GM21717 (cell line): ENCODE measurements around the gene FAM200C.
A peak's percentile ranks its signal among the peaks of the same experiment; 100 is the strongest.
"Not testable (repeated sequence)": the region's sequence is repeated elsewhere in the genome, so short reads cannot be mapped to it uniquely, and the experiment has no call there.

Experiments used
- ATAC-seq: cut with Tn5 transposase; IDR thresholded peaks from one replicate; pipeline ENCODE4 v1.9.1; 2021; ENCODE audit warnings: mild to moderate bottlenecking, moderate library complexity; ENCODE audit not compliant: unreplicated experiment

Gene FAM200C

GRCh38 chr5:160399402-160400353, at the start of gene FAM200C:
TSS of gene FAM200C (minus strand) at chr5:160400054. CDS start at chr5:160395490, 4,564 bp downstream.
- ATAC-seq: peak; percentile 90

DNA sequence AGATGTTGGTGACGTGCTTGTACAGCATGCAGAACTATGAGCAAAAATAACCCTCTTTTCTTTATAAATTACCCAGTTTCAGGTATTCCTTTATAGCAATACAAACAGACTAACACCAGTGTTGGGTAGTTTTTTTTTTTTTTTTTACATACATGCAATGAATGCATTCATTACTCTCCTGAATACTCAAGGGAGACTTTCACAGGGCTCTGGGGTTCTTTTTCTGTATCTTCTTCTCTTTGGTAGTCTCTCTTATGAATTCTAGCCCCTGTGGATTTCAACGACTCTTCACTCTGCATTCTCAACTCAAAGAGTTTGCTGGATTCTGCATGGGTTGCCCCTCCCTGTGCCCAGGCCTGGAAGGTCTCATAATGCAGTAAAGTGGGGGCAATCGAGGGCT, 49.6 kb upstream of the FAM200C start:
- ATAC-seq: no peak

DNA sequence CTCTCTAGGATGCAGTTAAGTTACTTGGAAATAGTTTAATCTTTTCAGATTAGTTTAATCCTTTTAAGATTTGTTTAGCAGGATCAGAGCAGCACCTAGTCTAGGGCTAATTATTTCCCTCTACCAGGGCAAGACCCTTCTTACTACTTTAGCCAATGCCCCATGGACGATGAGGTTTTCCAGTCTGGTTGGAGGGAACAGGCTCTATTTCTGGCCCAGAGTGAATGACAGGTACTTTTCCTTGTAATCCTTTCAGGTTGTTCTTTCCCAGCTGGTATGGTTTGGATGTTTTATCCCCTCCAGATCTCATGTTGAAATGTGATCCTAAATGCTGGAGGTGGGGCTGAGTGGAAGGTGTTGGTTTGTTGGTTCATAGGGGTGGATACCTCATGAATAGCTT, 49.0 kb upstream of the FAM200C start:
- ATAC-seq: no peak

- ATAC-seq: no peak
Observed at GRCh38 chr5:160445751-160446150, 45.9 kb upstream of the FAM200C start.

- ATAC-seq: peak; percentile 40
Observed at GRCh38 chr5:160445132-160445531, 45.3 kb upstream of the FAM200C start.

GRCh38 chr5:160444407-160444806, 44.6 kb upstream of the FAM200C start:
- ATAC-seq: no peak

DNA sequence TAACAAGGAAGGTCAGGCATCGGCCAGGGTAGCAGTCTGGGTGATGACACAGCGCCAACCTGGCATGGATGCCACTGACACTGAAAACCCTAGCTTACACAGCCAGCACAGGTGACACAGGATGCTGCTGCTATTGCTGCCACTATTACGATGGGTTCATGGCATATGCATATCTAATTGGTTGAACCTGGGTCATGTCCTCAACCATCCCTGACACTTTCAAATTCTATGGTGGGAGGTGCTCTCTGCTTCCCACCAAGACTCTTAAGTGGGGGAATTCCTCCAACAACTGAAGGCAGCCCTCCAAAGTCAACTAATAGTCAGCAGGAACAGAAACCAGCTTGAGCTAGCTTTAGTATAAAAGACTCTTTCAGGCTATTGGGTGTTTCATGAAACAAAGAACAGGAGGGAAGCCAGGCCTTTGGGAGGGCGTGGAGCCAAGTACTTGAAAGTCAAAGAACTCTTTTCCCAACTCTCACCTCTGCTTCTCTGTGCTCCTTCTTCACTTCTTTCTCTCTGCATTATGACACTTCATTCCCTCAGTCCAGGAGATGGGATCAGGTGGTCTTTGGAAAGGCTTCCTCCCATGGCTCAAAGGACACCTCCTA, 43.1 kb upstream of the FAM200C start:
- ATAC-seq: peak; percentile 23

GRCh38 chr5:160441311-160441781, 41.5 kb upstream of the FAM200C start:
- no peak for ATAC-seq

- peak; percentile 67 for ATAC-seq
Observed at GRCh38 chr5:160439205-160439600, 39.3 kb upstream of the FAM200C start.

- peak; percentile 30 for ATAC-seq
Observed at GRCh38 chr5:160438316-160439204, 38.7 kb upstream of the FAM200C start.

DNA sequence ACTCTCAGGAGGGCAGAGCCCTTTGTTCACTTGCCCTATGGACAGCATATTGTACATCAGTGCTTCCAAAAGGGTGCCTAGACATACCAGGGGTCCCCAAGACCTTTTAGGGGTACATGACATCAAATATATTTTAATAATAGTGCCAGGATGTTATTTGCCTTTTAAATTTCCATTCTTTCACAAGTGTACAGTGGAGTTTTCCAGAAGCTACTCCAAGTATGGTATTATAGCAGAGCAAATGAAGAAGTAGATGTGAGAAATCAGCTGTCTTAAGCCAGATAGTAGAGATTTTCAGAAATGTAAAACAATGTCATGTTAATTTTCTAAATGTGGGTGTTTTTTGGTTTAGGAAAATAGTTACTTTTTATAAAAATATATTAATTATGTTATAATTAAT, 37.4 kb upstream of the FAM200C start:
- no peak for ATAC-seq

DNA sequence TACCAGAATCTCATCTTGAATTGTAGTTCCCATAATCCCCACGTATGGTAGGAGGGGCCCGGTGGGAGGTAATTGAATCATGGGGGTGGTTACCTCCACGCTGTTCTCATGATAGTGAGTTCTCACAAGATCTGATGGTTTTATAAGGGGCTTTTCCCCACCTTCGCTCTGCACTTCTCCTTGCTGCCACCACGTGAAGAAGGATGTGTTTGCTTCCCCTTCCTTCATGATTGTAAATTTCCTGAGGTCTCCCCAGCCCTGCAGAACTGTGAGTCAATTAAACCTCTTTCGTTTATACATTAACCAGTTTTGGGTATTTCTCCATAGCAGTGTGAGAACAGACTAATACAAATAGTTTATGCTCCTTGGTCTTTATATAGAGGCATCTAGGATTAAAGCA, 36.8 kb upstream of the FAM200C start:
- not testable (repeated sequence) for ATAC-seq

- no peak for ATAC-seq
Observed at GRCh38 chr5:160436017-160436416, 36.2 kb upstream of the FAM200C start.

DNA sequence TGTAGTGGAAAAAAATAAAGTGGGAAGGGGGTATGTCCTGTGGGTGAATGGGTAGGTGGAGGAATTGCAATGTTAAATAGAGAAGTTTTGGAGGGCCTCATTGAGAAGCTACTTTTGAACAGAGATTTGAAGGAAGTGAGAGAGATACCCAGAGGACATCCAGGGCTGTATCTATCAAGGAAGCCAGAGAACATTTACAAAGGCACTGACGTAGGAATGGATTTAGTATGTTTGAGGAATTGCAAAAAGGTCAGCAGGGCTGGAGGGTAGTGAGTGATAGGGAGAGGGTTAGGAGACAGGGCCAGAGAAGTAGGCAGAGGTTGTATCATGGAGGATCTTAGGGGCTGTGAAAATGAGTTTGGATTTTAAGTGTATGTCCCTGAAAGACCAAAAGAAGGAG, 35.7 kb upstream of the FAM200C start:
- no peak for ATAC-seq

- peak; percentile 79 for ATAC-seq
Observed at GRCh38 chr5:160434022-160434531, 34.2 kb upstream of the FAM200C start.

- no peak for ATAC-seq
Observed at GRCh38 chr5:160432787-160433186, 32.9 kb upstream of the FAM200C start.

DNA sequence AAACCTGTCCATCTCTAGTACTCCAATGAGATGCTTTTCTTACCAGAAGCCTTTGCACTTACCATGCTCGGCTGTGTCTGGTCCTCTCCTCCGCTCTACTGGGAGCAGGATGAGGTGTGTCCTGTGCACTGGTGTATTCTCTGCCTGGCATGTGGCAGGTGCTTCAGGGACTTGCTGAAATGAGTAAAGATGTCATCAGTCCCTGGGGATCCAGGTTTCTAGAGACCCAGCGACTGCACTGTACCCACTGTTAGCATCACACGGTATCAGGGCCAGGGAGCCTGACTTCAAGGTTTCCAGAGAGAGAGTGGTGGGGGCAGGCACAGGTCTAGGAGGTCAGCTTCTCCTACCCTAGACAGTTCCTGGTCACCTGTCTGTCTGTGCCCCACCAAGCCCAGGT, 32.3 kb upstream of the FAM200C start:
- ATAC-seq: no peak

- no peak for ATAC-seq
Observed at GRCh38 chr5:160427607-160428006, 27.8 kb upstream of the FAM200C start.

DNA sequence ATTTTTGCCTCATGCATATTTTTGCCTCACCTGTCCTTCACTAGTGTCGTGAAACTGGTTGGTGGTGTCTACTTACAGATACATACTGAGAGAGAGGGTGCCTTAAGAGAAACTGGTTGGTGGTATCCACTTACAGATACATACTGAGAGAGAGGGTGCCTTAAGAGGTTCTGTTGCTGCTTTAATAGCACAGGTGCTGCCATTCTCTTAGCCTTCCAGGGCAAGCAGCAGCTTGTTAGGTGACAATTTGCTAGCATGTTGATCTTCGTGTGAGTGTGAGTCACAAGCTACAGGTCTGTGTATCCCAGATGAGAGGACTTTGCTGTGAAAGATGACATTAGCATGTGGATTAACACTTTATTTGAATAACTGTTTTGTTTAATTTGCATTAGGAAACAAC, 23.2 kb upstream of the FAM200C start:
- ATAC-seq: no peak

DNA sequence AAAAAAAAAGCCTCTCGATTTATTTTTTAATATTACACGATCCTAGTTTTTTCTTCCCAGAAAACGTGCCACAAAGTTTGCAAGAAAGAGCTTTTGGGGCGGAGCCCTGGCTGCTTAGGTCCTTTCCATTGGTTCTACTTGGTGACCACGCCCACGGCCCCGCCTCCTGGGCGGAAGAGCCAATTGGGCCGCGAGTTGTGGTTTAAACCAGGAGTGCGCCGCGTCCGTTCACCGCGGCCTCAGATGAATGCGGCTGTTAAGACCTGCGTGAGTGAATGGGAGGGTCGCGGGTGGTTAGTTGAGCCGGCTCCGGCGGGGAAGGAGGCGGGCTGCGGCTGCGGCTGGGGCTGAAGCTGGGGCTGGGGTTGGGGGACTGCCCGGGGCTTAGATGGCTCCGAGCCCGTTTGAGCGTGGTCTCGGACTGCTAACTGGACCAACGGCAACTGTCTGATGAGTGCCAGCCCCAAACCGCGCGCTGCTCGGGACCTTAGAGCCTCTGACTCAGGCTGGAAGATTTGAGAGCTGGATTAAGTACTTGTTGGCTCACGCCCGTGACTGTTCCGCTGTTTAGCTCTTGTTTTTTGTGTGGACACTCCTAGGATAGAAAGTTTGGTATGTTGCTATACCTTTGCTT, 21.9 kb upstream of the FAM200C start, which contains the start of gene PTTG1:
Gene PTTG1, plus strand, starts transcription at position 231 of the 634 bp plus-strand sequence. CDS start 458 bp downstream, outside the sequence.
- ATAC-seq: peak; percentile 74
